HG03045 (cell line): ENCODE measurements around the gene ACOX1.
A peak's percentile ranks its signal among the peaks of the same experiment; 100 is the strongest.

Experiments used
- ATAC-seq: cut with Tn5 transposase; IDR thresholded peaks from one replicate; pipeline ENCODE4 v1.9.1; 2021; ENCODE audit warnings: mild to moderate bottlenecking, moderate library complexity; ENCODE audit not compliant: unreplicated experiment

Gene ACOX1

DNA sequence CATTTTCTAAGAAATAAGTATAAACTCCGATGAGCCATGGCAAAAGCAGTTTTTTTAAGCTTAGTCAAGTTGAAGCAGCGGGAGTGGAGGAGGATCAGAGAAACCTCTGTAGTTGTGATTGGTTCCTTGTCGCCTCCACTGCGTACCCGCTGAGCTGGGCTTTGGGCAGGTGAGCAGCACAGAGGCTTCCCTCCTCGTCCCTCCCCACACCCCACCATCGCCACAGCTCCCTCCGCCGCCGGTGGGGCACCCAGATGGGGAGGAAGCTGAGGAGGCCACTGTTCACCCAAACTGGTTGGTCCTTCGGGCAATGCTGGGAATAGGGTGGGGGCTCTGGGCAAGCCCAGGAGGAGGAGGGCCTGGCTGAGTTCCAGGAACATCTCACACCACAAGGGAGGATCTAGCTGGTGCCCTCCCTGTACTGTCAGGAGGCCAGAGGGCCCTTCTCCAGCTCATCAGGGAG, 69.1 kb downstream of the ACOX1 start:
- ATAC-seq = no peak

- ATAC-seq = no peak
Measured at GRCh38 chr17:75909051-75909811, 69.7 kb downstream of the ACOX1 start.

DNA sequence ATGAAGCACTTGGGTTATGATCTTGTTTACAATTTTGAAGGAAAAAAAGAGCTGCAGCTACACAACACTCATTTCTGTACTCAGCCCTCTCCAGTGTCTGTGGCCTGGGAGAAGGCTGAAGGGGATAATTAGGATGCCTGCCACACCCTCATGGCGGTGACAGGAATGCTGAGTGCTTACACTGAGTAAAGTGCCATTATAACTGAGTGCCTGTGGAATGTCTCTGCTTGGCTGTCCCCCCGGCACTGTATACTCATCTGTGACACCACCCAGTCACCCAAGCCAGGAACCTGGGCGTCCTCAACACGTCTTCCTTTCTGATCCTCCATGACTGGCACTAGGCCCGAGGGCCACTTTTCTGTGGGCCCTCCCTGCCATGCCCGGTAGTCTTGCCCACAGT, 70.8 kb downstream of the ACOX1 start:
- ATAC-seq = no peak

GRCh38 chr17:75906143-75906884, 72.7 kb downstream of the ACOX1 start:
- no peak for ATAC-seq

- peak; percentile 94 for ATAC-seq
Measured at GRCh38 chr17:75904749-75905521, 74.0 kb downstream of the ACOX1 start, which contains the start of gene MRPL38. TSS of gene MRPL38 (minus strand) at chr17:75904884. CDS start at chr17:75904875, 9 bp downstream.

- ATAC-seq = no peak
Measured at GRCh38 chr17:75902406-75902805, 76.6 kb downstream of the ACOX1 start.

DNA sequence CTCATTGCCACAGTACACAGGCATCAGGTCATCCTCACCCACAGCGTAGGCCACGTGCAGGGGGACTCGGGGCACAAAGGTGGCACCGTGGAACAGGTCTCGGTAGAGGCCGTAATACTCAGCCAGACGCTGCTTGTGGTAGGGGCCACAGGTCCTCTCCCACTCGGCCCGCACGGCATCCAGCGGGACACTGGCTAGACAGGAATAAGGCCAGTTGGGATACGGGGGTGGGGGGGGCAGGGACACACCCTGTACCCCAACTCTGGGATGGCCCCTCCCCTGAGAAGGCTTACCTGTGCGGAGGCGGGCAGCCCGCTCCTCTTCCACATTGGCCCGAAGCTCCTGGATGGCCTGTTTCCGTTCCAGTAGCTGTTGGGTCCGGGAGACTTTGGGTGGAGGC, 77.2 kb downstream of the ACOX1 start:
- no peak for ATAC-seq

GRCh38 chr17:75900691-75901533, 78.1 kb downstream of the ACOX1 start:
- ATAC-seq = no peak

DNA sequence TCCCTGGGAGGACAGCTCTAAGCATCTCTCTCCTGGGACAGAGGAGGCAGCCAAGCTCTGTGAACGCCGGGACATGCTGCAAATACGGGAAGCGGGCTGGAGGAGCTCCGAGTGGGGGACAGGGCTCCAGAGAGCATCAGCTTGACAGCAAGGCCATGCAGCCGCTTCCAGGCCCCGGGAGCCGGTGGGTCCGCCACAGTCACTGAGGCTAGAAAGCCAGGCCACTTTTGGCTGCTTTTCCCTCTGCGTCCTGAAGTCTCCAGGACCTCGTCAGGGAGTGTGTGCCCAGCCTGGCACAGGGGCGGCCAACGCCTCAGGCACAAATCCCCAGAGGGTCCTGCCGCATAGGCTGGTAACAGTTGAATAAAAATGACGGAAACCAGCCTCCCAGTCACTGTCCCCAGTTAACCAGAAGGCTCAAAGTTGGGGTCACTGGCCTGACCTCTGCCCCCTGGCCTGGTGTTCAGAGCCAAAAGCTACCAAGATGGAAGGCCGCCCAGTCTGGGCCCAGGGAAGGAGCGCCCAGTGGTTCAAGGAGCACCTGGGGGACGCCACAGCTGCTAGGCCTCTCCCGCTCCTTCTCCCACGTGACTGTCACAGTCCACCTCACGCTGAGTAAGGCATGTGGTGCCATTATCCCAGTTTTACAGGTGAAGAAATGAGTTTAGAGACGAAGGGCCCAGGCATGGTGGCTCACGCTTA, 79.0 kb downstream of the ACOX1 start:
- no peak for ATAC-seq

DNA sequence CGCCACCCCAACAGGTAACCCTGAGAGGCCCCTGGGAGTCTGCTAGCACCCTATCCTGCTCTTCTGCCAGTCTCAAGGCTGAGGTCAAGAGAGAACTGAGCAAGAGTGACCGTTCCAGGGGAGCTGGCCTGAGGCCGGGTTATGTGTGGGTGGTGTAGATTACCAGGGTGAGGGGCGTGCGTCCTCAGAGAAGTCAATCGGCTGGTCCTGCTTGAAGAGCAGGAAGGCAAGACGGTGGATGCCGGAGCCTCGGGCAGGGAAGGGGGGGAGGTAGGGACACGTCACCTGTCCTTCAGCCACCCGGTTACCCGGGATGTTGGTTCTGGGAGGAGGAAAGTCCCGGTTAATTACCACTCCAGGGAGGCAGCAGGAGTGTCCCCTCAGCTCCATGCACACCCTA, 79.6 kb downstream of the ACOX1 start:
- ATAC-seq = no peak

DNA sequence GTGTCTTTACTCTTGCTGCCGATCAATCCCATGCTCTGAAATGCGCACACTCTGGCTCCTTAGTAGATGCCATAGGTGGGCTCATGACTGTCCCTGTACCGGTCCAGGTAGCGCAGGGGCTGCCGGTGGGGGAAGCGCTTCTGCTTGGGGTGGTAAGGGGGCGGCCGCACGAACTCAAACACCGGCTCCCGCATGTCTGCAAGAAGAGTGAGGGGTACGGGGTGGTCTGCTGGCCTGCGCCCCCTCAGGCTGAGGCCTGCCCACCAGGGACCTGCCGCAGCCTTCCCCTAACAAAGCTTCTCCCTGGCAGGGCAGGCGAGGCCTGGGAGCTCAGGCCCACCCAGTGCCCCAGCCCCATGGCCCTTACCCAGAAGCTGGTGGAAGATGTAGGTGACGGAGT, 80.2 kb downstream of the ACOX1 start:
- no peak for ATAC-seq

GRCh38 chr17:75898065-75898464, 80.9 kb downstream of the ACOX1 start:
- no peak for ATAC-seq

DNA sequence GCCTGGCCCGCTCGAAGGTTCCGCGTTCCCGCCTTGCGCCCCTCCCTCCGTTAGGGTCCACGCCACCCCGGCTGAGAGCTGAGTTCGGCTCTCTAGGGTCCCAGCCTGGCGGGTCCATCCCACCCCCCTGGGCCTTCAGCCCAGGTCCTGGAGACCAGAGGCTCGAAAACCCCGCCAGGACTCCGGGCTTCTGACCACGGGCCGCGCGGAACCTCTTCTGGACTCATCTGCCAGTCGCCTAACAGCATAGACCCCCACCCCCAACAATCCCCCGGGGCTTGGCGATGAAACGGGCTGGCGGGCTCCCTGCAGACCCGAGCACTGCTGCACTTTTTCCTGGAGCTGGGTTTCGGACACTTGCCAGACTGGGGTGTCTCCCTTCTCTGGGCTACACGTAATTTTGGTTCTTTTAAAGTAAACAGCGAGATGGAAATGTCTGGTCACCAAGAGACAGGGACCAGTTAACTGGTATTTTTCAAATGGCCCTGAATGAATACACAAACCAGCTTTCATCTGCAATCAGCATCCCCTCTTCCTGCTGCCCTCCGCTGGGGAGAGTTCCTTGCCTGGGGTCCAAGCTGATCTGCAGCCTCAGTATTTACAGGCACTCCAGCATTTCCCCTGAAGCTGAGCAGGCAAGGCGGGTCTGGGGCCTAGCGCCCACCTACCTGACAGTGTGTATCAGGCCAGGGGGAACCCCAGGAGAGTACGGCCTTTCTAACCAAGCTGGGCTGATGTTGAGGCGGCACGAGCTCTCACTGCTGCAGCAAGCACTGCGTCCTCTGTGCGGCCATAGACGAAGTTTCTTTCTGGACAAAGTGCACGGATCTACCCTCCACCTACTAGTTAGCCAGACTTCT, 81.6 kb downstream of the ACOX1 start:
- ATAC-seq = no peak

DNA sequence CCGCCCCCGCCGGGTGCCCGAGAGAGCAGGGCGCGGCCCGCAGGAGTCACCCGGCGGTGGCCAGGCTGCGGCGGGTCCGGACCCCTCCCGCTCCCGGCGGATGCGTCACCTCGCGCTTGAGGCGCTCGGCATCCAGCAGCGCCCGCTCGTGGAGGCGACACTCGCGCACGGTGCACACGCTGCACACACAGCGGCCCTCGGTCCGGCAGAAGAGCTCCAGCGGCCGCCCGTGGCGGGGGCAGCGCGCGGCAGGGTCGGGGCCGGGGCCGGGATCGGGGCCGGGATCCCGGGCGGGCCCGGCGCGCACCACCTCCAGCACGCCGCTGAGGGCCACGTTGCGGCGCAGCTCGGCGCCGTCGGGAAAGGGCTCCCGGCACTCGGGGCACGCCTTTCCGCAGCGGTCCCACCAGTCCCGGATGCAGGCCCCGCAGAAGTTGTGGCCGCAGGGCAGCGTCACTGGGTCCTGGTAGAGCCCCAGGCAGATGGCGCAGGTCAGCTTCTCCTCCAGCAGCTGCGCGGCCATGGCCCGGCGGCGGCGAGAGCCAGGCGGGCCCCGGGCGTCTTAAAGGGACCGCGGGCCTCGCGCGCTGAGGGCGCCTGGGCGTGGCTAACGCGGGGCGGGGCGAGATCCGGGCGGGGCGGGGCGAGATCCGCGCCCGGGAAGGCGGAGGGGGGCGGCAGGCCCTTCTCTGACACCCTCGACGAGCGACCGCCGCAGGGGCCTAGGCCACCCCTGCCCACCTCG, 82.4 kb downstream of the ACOX1 start, which contains the start of gene TRIM65:
TSS of gene TRIM65 (minus strand) at position 537 of the 745 bp plus-strand sequence. CDS start at position 523, 14 bp downstream.
- peak; percentile 58 for ATAC-seq

DNA sequence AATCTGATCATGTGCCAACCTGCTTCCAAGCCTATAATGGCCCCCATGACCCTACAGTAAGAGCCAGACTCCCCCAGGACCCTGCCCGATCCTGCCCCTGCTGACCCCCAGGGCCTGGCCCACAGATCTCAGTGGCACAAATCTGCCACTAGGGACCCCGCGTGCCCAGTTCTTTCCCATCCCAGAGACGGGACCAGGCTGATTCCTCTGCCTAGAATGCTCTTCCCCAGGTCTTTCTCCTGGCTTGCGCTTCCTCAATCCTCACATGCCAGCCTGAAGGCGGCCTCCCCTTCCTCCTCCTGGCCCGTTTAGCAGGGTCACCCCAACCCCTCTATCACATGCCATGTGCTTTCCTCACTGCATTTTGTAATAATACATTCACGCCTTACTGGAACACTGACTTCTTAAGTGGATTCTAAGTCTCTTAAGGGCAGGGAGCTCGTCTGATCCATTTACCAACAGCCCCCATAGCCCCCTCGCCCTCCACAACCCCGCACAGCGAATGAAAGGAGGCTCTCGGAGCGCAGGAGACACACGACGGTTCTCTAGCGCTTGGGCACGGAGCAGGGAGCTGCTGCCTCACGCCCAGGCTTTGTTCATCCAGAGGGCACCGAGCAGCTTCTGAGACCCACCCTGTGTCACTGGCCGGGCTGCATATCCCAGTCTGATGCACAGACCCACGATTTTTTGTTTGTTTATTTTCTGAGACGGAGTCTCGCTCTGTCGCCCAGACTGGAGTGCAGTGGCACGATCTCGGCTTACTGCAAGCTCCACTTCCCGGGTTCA, 83.4 kb downstream of the ACOX1 start:
- ATAC-seq = no peak

- no peak for ATAC-seq
Measured at GRCh38 chr17:75894049-75894733, 84.8 kb downstream of the ACOX1 start.
